HepG2 (cell line): ENCODE data around the gene CEP131. TPM values are rescaled to one million over a fixed set of nuclear protein-coding genes. Genes with fewer than 3 reads are reported as not detected.

Experiments
- ARID3A ChIP-seq: IDR thresholded peaks from 2 replicates; pipeline ENCODE4 v1.6.1; 2012; ENCODE audit warnings: low read depth, low read length, improper control_type of control experiment
- ARNT ChIP-seq: fragments of 450-650 bp; IDR thresholded peaks from 2 replicates; pipeline ENCODE4 v1.6.1; 2017
- CBFB ChIP-seq: sonication (generic); formaldehyde crosslinking; IDR thresholded peaks from 2 replicates; pipeline ENCODE4 v1.4.0; 2020; ENCODE audit warnings: missing genetic modification reagents
- CTCF ChIP-seq: sonication (generic); formaldehyde crosslinking; IDR thresholded peaks from 2 replicates; pipeline ENCODE4 v1.5.0; 2020; ENCODE audit warnings: mild to moderate bottlenecking, missing genetic modification reagents, moderate library complexity
- GTF3A ChIP-seq: sonication (generic); formaldehyde crosslinking; conservative IDR thresholded peaks from 2 replicates; pipeline ENCODE4 v1.4.0; 2020; ENCODE audit warnings: mild to moderate bottlenecking, missing genetic modification reagents
- KDM2A ChIP-seq: sonication (generic); formaldehyde crosslinking; IDR thresholded peaks from 2 replicates; pipeline ENCODE4 v1.4.0; 2020; ENCODE audit warnings: low read depth, missing genetic modification reagents, borderline replicate concordance
- RAD21 ChIP-seq: fragments of 450-650 bp; formaldehyde crosslinking; IDR thresholded peaks from 2 replicates; pipeline ENCODE4 v1.5.0; 2020; ENCODE audit warnings: mild to moderate bottlenecking
- REL ChIP-seq: sonication (generic); formaldehyde crosslinking; conservative IDR thresholded peaks from 2 replicates; pipeline ENCODE4 v1.8.0; 2022; ENCODE audit warnings: mild to moderate bottlenecking, missing genetic modification reagents, moderate library complexity
- STAG1 ChIP-seq: sonication (generic); formaldehyde crosslinking; IDR thresholded peaks from 2 replicates; pipeline ENCODE4 v1.4.0; 2020; ENCODE audit warnings: missing genetic modification reagents
- TERF1 ChIP-seq: sonication (generic); formaldehyde crosslinking; IDR thresholded peaks from 2 replicates; pipeline ENCODE4 v1.8.0; 2022; ENCODE audit warnings: mild to moderate bottlenecking, missing genetic modification reagents, moderate library complexity
- ZFP91 ChIP-seq: sonication (generic); formaldehyde crosslinking; IDR thresholded peaks from 2 replicates; pipeline ENCODE4 v1.9.0; 2022; ENCODE audit warnings: missing genetic modification reagents, mild to moderate bottlenecking, borderline replicate concordance
- ZNF276 ChIP-seq: sonication (generic); formaldehyde crosslinking; IDR thresholded peaks from 2 replicates; pipeline ENCODE4 v1.4.0; 2020; ENCODE audit warnings: mild to moderate bottlenecking, low read depth, missing genetic modification reagents
- ZNF687 ChIP-seq: sonication (generic); formaldehyde crosslinking; IDR thresholded peaks from 2 replicates; pipeline ENCODE4 v1.5.1; 2020; ENCODE audit warnings: mild to moderate bottlenecking, missing genetic modification reagents, moderate library complexity
- ZNF891 ChIP-seq: sonication (generic); formaldehyde crosslinking; IDR thresholded peaks from 2 replicates; pipeline ENCODE4 v1.5.0; 2020; ENCODE audit warnings: mild to moderate bottlenecking, missing genetic modification reagents
- polyA plus RNA-seq, 8 experiments: library from polyadenylated mRNA; depleted of rRNA in 3 of 8; stranded (reverse) in 7 of 8; unstranded in 1 of 8; fragments of >200 nt; fragmentation: Illumina TruSeq in 4 of 8; extraction: Trizol in 4 of 8; gene quantifications; 2 replicates each; pipeline versions ENCODE4 v1.2.1 to v1.2.3, GENCODE V29; 2011 to 2016; ENCODE audit warnings: low read depth in 4 of 8, missing spikeins in 1 of 8, mixed read lengths in 1 of 8; ENCODE audit not compliant: insufficient read depth in 1 of 8
- total RNA-seq, 5 experiments: library from RNA; depleted of rRNA; stranded (reverse); fragments of >200 nt; fragmentation: Illumina TruSeq; extraction: Trizol; gene quantifications; 2 replicates each; pipeline ENCODE4 v1.2.3, GENCODE V29; 2016; ENCODE audit warnings: low read depth in 1 of 5

CEP131 gene
- total and polyA plus RNA-seq, 2 of the 13 experiments (the other 11 are each of a cell fraction or from before 2014, with no cell fraction given): 5.0 to 16.8 TPM

GRCh38 chr17:81200695-81201580 lies 21.8 kb downstream of the CEP131 start (continued):
- TF ChIP-seq TERF1 (CRISPR knock-in tag) (no peak), KDM2A (CRISPR knock-in tag) (peak; percentile 20; the same call in 1 of the 2 replicates), CBFB (CRISPR knock-in tag) (0 out of 2 replicates have a peak, but pooled peaks have one; percentile 14), CTCF (CRISPR knock-in tag) (peak; percentile 65), ZNF687 (peak; percentile 35), GTF3A (CRISPR knock-in tag) (no peak), ZFP91 (CRISPR knock-in tag) (0 out of 2 replicates have a peak, but pooled peaks have one; percentile 13), REL (no peak), ARID3A (0 out of 2 replicates have a peak, but pooled peaks have one; percentile 10), RAD21 (peak; percentile 39; the same call in 1 of the 2 replicates), ZNF276 (CRISPR knock-in tag) (no peak), STAG1 (peak; percentile 58), ARNT (no peak), ZNF891 (CRISPR knock-in tag) (0 out of 2 replicates have a peak, but pooled peaks have one; percentile 20)
